GM04504 (cell line): ENCODE data around the gene PPP4R3A.
"Not testable (repeated sequence)": the region's sequence is repeated elsewhere in the genome, so short reads cannot be mapped to it uniquely, and the experiment has no call there.

Source experiments
- DNase-seq: peaks from one replicate; pipeline ENCODE4 v3.0.0-alpha.2; 2012; ENCODE audit warnings: low read depth

Gene PPP4R3A

GRCh38 chr14:91409240-91409639, 100.9 kb downstream of the PPP4R3A start:
- DNase-seq: not testable (repeated sequence)
